GM12865 (cell line): Measurements from ENCODE around the gene ABL1.

Experiments
- DNase-seq: peaks from one replicate; pipeline ENCODE4 v3.0.0; 2010; ENCODE audit warnings: low read depth
- H3K4me3 ChIP-seq: 2 replicates; pipeline ENCODE4 v1.5.1; 2011; ENCODE audit warnings: mild to moderate bottlenecking, low read depth, low read length, control low read depth
- TF ChIP-seq, protein P1 (sequence below): IDR thresholded peaks from 2 replicates; pipeline ENCODE4 v1.5.1; 2011; ENCODE audit warnings: low read length, control low read depth, low read depth, inconsistent platforms; ENCODE audit not compliant: insufficient read depth; ENCODE audit errors: missing control alignments

ABL1 gene

DNA sequence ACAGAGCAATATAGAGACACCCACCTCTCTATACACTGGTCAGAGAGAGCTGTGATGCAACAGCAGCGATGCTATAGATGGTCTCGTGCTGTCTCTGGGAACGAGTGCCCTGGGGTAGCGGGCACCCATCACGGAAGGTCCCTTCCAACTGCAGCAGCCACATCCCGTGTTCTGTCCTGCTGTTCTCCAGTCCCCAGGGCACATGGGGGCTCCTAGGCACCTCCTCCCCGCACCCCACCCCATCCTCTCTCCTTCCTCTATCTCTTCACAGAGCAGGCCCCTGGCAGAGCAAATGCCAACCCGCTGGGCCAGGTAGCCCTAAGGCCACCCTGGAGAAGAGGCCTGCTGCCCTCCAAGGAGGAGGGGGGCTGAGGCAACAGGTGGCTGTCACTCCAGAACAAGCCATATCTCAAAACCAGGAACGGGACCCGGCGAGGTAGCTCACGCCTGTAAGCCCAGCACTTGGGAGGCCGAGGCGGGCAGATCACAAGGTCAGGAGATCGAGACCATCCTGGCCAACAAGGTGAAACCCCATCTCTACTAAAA, 95.8 kb downstream of the ABL1 start:
- DNase-seq = no peak
- TF ChIP-seq, protein P1, sequence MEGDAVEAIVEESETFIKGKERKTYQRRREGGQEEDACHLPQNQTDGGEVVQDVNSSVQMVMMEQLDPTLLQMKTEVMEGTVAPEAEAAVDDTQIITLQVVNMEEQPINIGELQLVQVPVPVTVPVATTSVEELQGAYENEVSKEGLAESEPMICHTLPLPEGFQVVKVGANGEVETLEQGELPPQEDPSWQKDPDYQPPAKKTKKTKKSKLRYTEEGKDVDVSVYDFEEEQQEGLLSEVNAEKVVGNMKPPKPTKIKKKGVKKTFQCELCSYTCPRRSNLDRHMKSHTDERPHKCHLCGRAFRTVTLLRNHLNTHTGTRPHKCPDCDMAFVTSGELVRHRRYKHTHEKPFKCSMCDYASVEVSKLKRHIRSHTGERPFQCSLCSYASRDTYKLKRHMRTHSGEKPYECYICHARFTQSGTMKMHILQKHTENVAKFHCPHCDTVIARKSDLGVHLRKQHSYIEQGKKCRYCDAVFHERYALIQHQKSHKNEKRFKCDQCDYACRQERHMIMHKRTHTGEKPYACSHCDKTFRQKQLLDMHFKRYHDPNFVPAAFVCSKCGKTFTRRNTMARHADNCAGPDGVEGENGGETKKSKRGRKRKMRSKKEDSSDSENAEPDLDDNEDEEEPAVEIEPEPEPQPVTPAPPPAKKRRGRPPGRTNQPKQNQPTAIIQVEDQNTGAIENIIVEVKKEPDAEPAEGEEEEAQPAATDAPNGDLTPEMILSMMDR = no peak
- no peak overlapping the region for H3K4me3 ChIP-seq

GRCh38 chr9:130931508-130932254, 96.6 kb downstream of the ABL1 start:
- no peak overlapping the region for H3K4me3 ChIP-seq
- DNase-seq = peak; percentile 86
- TF ChIP-seq, protein P1 = no peak

GRCh38 chr9:130932255-130933079, 97.4 kb downstream of the ABL1 start:
- DNase-seq = peak; percentile 16
- H3K4me3 ChIP-seq = no peak overlapping the region
- TF ChIP-seq, protein P1 = no peak

DNA sequence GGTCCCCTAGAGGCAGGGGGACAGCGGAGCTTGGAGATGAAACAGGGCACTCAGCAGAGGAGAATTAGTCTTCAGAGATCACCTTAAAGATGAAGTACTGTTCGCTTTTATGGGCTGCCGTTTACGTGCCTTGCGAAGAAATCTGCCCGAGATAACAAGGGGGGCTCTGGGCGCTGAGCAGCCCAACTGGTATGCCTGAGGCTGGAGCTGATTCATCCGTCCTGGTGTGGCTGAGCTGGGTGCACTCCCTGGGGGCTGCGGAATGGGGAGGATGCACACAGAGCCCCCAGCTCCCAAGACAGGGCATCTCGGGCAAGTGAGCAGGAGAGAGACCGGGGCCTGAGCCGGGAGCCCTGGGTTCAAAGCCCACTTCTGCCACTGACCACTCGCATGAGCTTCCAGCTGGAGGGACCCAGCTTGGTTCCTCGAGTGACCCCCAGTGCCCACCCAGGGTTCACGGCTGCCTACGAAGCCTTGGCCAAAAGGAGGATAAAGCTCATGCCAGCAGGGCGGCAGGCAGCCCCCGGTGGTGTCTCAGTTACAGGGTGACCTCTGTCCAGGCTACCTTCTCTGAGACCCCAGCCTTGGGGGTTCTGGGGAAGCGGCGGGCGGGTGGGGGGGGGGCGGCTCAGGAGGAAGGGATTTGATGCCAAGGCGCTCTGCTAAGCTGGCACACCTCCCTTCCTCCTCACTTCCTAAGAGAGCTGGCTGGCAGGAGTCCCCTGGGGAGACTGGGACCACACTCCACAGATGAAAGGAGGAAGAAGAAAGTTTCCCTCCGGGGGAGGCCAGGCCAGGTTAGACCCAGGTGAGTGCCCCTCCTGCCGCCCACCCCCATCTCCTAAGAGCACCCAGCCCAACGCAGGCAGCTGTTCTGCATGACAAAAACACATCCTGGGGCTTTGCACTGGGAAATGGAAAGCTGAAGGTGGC, 98.3 kb downstream of the ABL1 start:
- no peak for DNase-seq
- TF ChIP-seq, protein P1 = no peak

DNA sequence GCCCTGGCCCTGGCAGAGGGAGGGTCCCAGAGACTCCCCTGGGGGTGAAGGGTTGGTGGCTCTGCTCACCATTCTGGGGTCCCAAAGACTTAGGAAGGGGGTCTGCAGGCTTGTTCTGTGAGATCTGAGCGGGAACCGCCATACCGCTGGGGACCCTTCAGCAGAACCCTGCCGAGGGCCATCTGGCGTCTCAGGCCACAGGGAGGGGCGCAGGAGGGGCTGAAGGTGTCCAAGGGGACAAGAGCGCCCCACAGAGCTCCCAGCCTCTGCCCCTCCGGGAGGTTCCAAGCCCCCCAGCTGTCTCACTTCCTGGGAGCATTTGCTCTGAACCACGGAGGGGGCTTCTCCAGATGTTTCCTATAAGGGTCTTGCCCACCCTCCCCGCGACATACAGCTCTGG, 99.2 kb downstream of the ABL1 start:
- H3K4me3 ChIP-seq = no peak overlapping the region
- TF ChIP-seq, protein P1 = no peak
- DNase-seq = no peak

More for the DNA sequence above, 98.3 kb downstream of the ABL1 start:
- no peak overlapping the region for H3K4me3 ChIP-seq
